GM20431 (cell line): Measurements from ENCODE around the gene C1QC.

Source experiments
- in situ Hi-C: fragments of 300-500 bp; cut with MseI, MboI; formaldehyde crosslinking; loops from one replicate; pipeline ENCODE4 v1.15.0; 2020; ENCODE audit warnings: low sequenced_read_pairs; ENCODE audit not compliant: unreplicated experiment

C1QC gene

GRCh38 chr1:22618056-22618455 lies 25.4 kb upstream of the C1QC start:
- in situ Hi-C loops: no loop called here

DNA sequence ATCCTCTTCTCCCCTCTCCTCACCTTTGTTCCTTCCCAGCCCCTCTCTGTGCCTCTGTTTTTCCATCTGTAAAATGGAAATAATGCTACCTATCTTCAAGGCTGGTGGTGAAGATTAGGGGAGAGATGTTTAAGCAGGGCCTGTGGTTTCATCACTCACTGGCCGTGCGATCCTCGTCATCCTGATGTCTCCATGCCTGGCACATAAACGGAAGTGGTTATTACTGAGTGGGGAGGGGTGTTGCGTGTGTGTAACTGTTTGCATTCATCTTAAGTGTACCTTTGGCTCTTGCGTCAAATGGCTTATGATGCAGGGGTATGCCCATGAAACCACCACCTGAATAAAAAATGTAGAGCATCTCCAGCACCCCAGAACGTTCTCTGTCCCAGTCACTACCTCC lies 24.2 kb upstream of the C1QC start:
- in situ Hi-C loops: no loop called here

DNA sequence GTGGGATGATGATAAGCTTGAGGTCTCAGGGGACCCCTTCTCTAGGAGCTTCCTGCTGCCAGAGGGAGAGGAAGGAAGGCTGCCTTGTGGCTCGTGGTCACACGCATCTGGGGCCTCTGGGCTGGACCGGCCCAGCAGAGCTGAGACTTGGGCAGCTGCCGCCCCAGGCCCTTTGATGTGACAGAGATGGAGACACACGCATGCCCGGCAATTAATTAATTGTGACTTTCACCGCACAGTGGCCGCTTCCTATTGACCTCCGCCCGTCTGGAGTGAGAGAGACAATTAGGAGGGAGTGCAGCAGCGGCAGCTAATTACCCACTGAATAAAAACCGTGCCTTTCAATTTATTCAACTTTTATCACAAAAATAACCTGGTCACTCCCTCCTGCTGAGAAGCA lies 23.6 kb upstream of the C1QC start:
- in situ Hi-C loops: no loop called here

GRCh38 chr1:22621761-22622160 lies 21.7 kb upstream of the C1QC start:
- in situ Hi-C loops: no loop called here

DNA sequence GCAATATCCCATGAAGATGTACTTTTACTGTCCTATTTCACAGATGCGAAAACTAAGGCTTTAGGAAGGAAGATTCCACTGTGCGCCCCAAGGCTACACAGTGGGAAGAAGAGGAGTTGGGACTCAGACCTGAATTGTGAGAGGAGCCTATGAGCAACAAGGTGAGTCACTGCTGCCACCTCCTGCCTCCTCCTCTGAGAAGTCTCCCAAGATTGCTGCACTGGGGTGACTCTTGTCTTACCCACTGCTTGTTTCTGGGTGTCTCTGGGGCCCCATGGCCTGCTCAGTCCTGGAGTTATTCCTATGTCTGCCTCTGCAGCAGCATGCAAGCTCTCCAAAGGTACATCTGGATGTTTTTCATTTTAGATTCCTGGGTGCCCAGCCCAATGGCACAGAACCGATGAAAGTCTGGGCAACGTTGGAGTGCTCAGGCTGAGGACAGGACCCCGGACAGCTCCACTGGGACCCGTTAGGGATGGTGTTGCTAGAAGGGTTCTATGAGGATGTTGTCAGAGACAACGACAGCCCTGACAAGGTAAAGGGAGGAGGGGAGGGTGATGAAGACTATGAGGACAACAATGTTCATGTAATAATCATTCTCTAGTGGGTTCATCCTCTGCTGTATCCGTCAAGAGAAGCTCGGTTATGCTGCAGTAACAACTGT lies 18.0 kb upstream of the C1QC start:
- in situ Hi-C loops: loop anchor here (25.0 kb wide), 1 partner anchor 488 kb away; the partner anchor contains the start of gene WNT4

GRCh38 chr1:22626237-22627157 lies 16.9 kb upstream of the C1QC start:
- in situ Hi-C loops: loop anchor here (25.0 kb wide), 1 partner anchor 489 kb away; the partner anchor contains the start of gene WNT4

GRCh38 chr1:22627331-22627730 lies 16.1 kb upstream of the C1QC start:
- in situ Hi-C loops: loop anchor here (25.0 kb wide), 1 partner anchor 490 kb away; the partner anchor contains the start of gene WNT4

DNA sequence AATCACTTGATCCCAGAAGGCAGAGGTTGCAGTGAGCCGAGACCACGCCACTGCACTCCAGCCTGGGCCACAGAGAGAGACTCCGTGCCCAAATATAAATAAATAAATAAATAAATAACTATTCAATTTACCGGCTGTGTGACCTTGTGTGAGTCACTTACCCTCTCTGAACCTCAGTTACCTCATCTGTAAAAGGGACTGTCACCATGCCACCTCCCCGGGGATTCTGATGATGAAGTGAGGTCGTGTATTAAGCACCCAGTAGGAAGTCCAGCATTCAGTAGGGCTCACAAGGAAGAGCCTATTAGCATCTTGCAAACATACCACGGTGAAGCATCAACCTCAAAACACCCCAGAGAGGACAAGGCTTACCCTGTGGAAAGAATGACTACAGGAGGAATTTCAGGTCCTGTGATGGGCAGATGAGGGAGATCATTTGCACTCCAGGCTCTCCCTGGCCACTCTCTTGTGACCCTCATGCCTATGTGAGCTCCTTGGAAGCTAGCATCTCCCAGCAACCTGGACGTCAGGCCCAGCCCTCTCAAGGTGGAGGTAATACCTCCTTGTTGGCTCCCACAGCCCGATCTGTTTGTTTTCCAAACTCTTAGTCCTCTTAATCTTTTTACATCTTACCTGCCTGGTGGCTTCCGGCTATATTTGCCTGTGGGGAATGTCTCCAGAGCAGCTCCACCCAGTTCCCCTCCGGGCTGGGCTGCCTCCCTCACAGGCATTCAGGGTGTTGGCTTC lies 14.6 kb upstream of the C1QC start:
- in situ Hi-C loops: loop anchor here (25.0 kb wide), 1 partner anchor 492 kb away; the partner anchor contains the start of gene WNT4

DNA sequence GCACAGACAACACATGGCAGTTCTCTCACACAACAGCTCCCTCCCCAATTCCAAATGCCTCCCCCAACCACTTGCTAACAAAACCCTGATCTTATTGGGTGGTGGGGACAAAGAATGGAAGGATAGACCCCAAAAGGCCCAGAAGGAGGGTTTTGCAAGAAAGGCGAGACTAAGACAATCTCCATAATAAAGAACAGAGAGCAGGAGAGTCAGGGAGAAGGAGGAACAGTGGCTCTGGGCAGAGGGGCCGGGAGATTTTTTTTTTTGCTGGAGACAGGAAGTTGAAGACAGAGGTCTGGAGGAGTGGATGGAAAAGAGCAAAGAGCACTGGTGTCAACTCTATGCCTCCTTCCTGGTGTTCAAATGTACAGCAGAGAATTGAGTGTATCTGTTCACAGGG lies 13.5 kb upstream of the C1QC start:
- in situ Hi-C loops: loop anchor here (25.0 kb wide), 1 partner anchor 493 kb away; the partner anchor contains the start of gene WNT4

- in situ Hi-C loops: loop anchor here (25.0 kb wide), 1 partner anchor 497 kb away; the partner anchor contains the start of gene WNT4
Observed at GRCh38 chr1:22633697-22634463, 9.6 kb upstream of the C1QC start.

DNA sequence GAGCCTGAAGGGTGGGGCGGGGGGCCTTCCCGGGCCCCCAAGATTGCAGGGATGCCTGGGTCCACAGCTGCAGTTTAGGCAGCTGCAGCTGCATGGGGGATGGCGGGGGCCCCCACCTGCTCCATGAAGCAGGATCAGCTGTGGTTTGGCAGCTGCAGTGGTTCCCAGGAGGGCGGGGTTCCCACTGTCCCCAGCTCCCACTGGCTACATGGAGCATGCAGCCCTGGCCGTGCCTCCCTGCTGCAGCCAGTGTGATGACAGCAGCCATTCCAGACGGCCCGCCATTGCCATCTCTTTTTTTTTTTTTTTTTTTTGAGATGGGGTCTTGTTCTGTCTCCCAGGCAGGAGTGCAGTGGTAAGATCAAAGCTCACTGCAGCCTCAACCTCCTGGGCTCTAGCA lies 8.0 kb upstream of the C1QC start:
- in situ Hi-C loops: loop anchor here (25.0 kb wide), 1 partner anchor 498 kb away; the partner anchor contains the start of gene WNT4

GRCh38 chr1:22636353-22636752 lies 7.1 kb upstream of the C1QC start, which contains the start of gene C1QA:
TSS of gene C1QA (plus strand) at chr1:22636628. CDS start at chr1:22637617, 989 bp downstream.
- in situ Hi-C loops: loop anchor here (25.0 kb wide), 1 partner anchor 499 kb away; the partner anchor contains the start of gene WNT4

DNA sequence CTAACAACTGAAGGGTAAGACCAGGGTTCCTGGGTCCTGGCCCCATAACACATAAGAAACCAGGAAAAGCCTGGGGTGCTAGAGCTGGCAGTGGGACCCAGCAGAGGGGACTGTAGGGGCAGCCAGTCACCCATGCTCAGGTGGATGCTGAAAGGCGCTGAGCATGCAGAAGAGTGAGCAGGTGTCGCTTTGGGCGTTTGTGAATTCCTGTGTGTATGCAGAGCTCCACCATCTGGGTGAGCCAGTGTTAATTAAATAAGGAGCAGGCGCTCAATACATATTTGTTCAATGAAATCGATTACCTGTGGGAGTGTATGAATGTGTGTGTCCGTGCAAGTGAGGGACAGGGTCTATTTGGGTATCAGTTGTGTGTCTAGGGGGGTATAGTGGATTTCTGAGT lies 6.5 kb upstream of the C1QC start:
- in situ Hi-C loops: loop anchor here (25.0 kb wide), 1 partner anchor 500 kb away; the partner anchor contains the start of gene WNT4

DNA sequence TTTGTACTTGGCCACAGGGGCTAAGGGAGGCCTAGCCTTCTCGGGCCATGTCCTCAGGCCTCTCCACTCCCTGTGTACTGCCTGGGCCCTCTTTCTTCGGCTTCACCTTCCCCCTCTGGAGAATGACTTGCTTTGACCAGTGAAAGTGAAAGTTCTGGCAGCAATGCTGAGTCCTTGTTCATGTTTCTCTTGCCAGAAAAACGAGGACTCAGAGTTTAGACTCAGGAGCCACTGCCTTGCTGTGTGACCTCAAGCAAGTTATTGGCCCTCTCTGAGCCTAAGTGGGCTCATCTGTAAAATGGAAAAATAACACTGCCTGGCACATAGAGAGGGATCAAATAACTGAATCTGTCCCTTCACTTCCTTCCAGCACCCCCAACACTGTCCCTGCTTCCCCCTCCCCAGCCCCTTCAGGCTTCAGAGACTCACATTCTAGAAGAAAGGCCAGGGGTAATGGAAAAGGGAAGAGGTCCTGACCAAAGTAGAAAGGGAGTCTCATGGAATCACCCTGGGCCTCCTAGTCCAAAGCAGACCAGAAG lies 5.5 kb upstream of the C1QC start:
- in situ Hi-C loops: loop anchor here (25.0 kb wide), 1 partner anchor 501 kb away; the partner anchor contains the start of gene WNT4

DNA sequence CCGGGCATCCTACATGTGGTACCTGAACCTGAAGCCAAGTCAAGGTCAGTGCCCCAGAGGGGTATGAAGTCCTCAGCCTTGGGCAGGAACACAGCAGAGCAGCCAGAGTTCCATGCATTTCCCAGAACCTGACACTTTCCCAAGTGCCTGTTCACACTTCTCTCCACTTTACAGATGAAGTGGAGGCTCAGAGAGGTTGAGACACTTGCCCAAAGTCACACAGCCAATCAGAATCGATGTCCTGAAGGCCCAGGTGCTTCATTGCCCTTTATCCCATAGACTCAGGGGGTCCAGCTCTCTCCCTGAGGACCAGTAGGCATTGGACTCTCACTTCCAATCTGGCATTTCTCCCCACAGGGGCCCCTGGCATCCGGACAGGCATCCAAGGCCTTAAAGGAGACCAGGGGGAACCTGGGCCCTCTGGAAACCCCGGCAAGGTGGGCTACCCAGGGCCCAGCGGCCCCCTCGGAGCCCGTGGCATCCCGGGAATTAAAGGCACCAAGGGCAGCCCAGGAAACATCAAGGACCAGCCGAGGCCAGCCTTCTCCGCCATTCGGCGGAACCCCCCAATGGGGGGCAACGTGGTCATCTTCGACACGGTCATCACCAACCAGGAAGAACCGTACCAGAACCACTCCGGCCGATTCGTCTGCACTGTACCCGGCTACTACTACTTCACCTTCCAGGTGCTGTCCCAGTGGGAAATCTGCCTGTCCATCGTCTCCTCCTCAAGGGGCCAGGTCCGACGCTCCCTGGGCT lies 4.8 kb upstream of the C1QC start:
- in situ Hi-C loops: loop anchor here (25.0 kb wide), 1 partner anchor 501 kb away; the partner anchor contains the start of gene WNT4

DNA sequence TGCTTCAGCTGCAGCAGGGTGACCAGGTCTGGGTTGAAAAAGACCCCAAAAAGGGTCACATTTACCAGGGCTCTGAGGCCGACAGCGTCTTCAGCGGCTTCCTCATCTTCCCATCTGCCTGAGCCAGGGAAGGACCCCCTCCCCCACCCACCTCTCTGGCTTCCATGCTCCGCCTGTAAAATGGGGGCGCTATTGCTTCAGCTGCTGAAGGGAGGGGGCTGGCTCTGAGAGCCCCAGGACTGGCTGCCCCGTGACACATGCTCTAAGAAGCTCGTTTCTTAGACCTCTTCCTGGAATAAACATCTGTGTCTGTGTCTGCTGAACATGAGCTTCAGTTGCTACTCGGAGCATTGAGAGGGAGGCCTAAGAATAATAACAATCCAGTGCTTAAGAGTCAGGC lies 4.1 kb upstream of the C1QC start:
- in situ Hi-C loops: loop anchor here (25.0 kb wide), 1 partner anchor 502 kb away; the partner anchor contains the start of gene WNT4

DNA sequence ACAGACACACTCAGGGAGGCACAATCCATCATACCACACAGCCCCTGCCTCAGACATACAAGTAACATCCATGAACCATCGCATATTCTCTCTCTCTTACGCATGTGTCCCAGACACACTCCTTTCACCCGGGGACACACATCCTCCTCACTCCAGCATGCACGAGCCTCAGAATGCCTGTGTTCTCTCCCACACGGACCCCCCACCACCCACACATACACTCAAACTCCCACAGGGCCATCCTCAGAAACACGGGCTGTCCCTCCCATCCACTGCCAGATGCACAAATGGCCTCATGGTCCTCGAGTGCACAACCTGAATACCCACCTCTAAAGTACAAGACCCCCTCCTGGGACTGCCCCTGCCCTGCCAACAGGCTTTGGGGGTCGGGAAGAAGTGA lies 2.2 kb upstream of the C1QC start:
- in situ Hi-C loops: loop anchor here (10.0 to 25.0 kb wide), 2 partner anchors 226 to 504 kb away; partner anchors contain the start of gene WNT4
